IPS DF 4.7 (cell line): ENCODE data around the gene NOXRED1.
"Not testable (repeated sequence)": the region's sequence is repeated elsewhere in the genome, so short reads cannot be mapped to it uniquely, and the experiment has no call there.

ENCODE experiments used
- DNase-seq: peaks from one replicate; pipeline ENCODE4 v3.0.0-alpha.2; 2013; ENCODE audit warnings: low spot score; ENCODE audit errors: extremely low read depth

The NOXRED1 gene

GRCh38 chr14:77423423-77423822, at the start of gene NOXRED1:
NOXRED1 (minus strand) TSS chr14:77423523; CDS start chr14:77422889, 634 bp downstream.
- no peak for DNase-seq

- no peak for DNase-seq
Measured at GRCh38 chr14:77470224-77470870, 47.0 kb upstream of the NOXRED1 start.

GRCh38 chr14:77469539-77469938, 46.2 kb upstream of the NOXRED1 start:
- DNase-seq: no peak

GRCh38 chr14:77469067-77469505, 45.8 kb upstream of the NOXRED1 start:
- no peak for DNase-seq

- DNase-seq: no peak
Measured at GRCh38 chr14:77467801-77468200, 44.5 kb upstream of the NOXRED1 start.

- DNase-seq: no peak
Measured at GRCh38 chr14:77459072-77459723, 35.9 kb upstream of the NOXRED1 start.

- DNase-seq: no peak
Measured at GRCh38 chr14:77458249-77458950, 35.1 kb upstream of the NOXRED1 start.

GRCh38 chr14:77457522-77458248, 34.4 kb upstream of the NOXRED1 start, which contains the start of the genes AHSA1 and VIPAS39:
AHSA1 (plus strand) TSS chr14:77458093; CDS start chr14:77458190, 97 bp downstream.
VIPAS39 (minus strand) TSS chr14:77457601; CDS start chr14:77454102, 3,499 bp downstream.
- DNase-seq: peak; percentile 99

GRCh38 chr14:77457115-77457521, 33.8 kb upstream of the NOXRED1 start:
- no peak for DNase-seq

- no peak for DNase-seq
Measured at GRCh38 chr14:77455966-77456640, 32.8 kb upstream of the NOXRED1 start.

GRCh38 chr14:77442196-77442595, 18.9 kb upstream of the NOXRED1 start:
- DNase-seq: no peak

GRCh38 chr14:77439861-77440260, 16.5 kb upstream of the NOXRED1 start:
- DNase-seq: no peak

- DNase-seq: no peak
Measured at GRCh38 chr14:77438596-77438995, 15.3 kb upstream of the NOXRED1 start.

GRCh38 chr14:77436042-77436441, 12.7 kb upstream of the NOXRED1 start:
- DNase-seq: no peak

- DNase-seq: no peak
Measured at GRCh38 chr14:77426396-77426795, 3.1 kb upstream of the NOXRED1 start.

- no peak for DNase-seq
Measured at GRCh38 chr14:77424862-77425261, 1.5 kb upstream of the NOXRED1 start.

- DNase-seq: no peak
Measured at GRCh38 chr14:77421201-77421600, 2.1 kb downstream of the NOXRED1 start.

- DNase-seq: no peak
Measured at GRCh38 chr14:77416836-77417235, 6.5 kb downstream of the NOXRED1 start.

GRCh38 chr14:77416098-77416497, 7.2 kb downstream of the NOXRED1 start:
- not testable (repeated sequence) for DNase-seq

GRCh38 chr14:77415403-77416030, 7.8 kb downstream of the NOXRED1 start:
- not testable (repeated sequence) for DNase-seq
